ENCODE results near the gene REM2. TPM values are rescaled to one million over a fixed set of nuclear protein-coding genes. Genes with fewer than 3 reads are reported as not detected.

Gene REM2
- total RNA-seq, 2 donors from 2014 or later, result 0.58 to 0.64 TPM

GRCh38 chr14:22871224-22872032, 11.6 kb upstream of the REM2 start, which contains the start of gene LRP10:
Gene LRP10, plus strand, starts transcription at chr14:22871740. Its CDS starts 564 bp downstream, at chr14:22872304.
- intact Hi-C loops (cut with DNase I, micrococcal nuclease), result no loop called here
- ATAC-seq (peak; percentile 87), DNase-seq (peak; percentile 95 to 96)

- DNase-seq (peak; percentile 81 to 90), ATAC-seq (peak; percentile 55)
- intact Hi-C loops (cut with DNase I, micrococcal nuclease), result no loop called here
Observed at GRCh38 chr14:22872033-22872832, 10.8 kb upstream of the REM2 start.

GRCh38 chr14:22872833-22873520, 10.0 kb upstream of the REM2 start:
- ATAC-seq, result no peak
- intact Hi-C loops (cut with DNase I, micrococcal nuclease), result no loop called here
- no peak for DNase-seq

- intact Hi-C loops (cut with DNase I, micrococcal nuclease), result no loop called here
- ATAC-seq, result no peak
- no peak for DNase-seq
Observed at GRCh38 chr14:22875003-22875747, 7.8 kb upstream of the REM2 start.

- intact Hi-C loops (cut with DNase I, micrococcal nuclease), result no loop called here
- DNase-seq (no peak), ATAC-seq (no peak)
Observed at GRCh38 chr14:22875748-22876319, 7.2 kb upstream of the REM2 start.

GRCh38 chr14:22877000-22877501, 6.0 kb upstream of the REM2 start:
- DNase-seq (no peak), ATAC-seq (no peak)
- intact Hi-C loops (cut with DNase I, micrococcal nuclease), result no loop called here

- ATAC-seq, result no peak
- DNase-seq, result no peak
- intact Hi-C loops (cut with DNase I, micrococcal nuclease), result no loop called here
Observed at GRCh38 chr14:22878271-22879246, 4.5 kb upstream of the REM2 start.

GRCh38 chr14:22882064-22882463, 958 bp upstream of the REM2 start:
- DNase-seq (no peak), ATAC-seq (no peak)
- intact Hi-C loops (cut with DNase I, micrococcal nuclease), result no loop called here

GRCh38 chr14:22882529-22883172, 371 bp upstream of the REM2 start:
- ATAC-seq (peak; percentile 16), DNase-seq (peak; percentile 42 to 59)
- intact Hi-C loops (cut with DNase I, micrococcal nuclease), result no loop called here

GRCh38 chr14:22884076-22884737, 1.2 kb downstream of the REM2 start:
- intact Hi-C loops (cut with DNase I, micrococcal nuclease), result no loop called here
- ATAC-seq (no peak), DNase-seq (no peak)

- no peak for DNase-seq
- intact Hi-C loops (cut with DNase I, micrococcal nuclease), result no loop called here
Observed at GRCh38 chr14:22884738-22885523, 1.9 kb downstream of the REM2 start.

GRCh38 chr14:22885975-22886374, 3.0 kb downstream of the REM2 start:
- intact Hi-C loops (cut with DNase I, micrococcal nuclease), result no loop called here
- DNase-seq (no peak), ATAC-seq (no peak)

More at GRCh38 chr14:22884738-22885523, 1.9 kb downstream of the REM2 start:
- peak; percentile 24 for ATAC-seq

GRCh38 chr14:22886500-22887259, 3.7 kb downstream of the REM2 start:
- ATAC-seq, result peak; percentile 76

GRCh38 chr14:22887260-22887989, 4.4 kb downstream of the REM2 start:
- ATAC-seq, result peak; percentile 78
- intact Hi-C loops (cut with DNase I, micrococcal nuclease), result no loop called here

More at GRCh38 chr14:22886500-22887259, 3.7 kb downstream of the REM2 start:
- intact Hi-C loops (cut with DNase I, micrococcal nuclease), result no loop called here
- DNase-seq, result peak; percentile 77 to 82

More at GRCh38 chr14:22887260-22887989, 4.4 kb downstream of the REM2 start:
- peak; percentile 64 to 79 for DNase-seq

Measured in left colon (tissue), 2 donors.